HG03108 (cell line): ENCODE results near the gene OR51E1.

Experiments used
- ATAC-seq: cut with Tn5 transposase; IDR thresholded peaks from one replicate; pipeline ENCODE4 v1.9.1; 2021; ENCODE audit warnings: moderate library complexity; ENCODE audit not compliant: unreplicated experiment

OR51E1 gene

GRCh38 chr11:4647766-4648165 is 4.0 kb downstream of the OR51E1 start:
- no peak for ATAC-seq

DNA sequence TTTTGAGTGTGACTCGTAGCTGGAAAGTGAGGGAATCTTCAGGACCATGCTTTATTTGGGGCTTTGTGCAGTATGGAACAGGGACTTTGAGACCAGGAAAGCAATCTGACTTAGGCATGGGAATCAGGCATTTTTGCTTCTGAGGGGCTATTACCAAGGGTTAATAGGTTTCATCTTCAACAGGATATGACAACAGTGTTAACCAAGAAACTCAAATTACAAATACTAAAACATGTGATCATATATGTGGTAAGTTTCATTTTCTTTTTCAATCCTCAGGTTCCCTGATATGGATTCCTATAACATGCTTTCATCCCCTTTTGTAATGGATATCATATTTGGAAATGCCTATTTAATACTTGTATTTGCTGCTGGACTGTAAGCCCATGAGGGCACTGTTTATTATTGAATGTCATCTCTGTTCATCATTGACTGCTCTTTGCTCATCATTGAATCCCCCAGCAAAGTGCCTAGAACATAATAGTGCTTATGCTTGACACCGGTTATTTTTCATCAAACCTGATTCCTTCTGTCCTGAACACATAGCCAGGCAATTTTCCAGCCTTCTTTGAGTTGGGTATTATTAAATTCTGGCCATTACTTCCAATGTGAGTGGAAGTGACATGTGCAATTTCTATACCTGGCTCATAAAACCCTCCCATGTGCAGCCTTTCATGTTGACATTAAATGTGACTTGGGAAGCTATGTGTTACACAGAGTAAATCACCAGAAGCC is 11.0 kb downstream of the OR51E1 start:
- ATAC-seq = no peak

DNA sequence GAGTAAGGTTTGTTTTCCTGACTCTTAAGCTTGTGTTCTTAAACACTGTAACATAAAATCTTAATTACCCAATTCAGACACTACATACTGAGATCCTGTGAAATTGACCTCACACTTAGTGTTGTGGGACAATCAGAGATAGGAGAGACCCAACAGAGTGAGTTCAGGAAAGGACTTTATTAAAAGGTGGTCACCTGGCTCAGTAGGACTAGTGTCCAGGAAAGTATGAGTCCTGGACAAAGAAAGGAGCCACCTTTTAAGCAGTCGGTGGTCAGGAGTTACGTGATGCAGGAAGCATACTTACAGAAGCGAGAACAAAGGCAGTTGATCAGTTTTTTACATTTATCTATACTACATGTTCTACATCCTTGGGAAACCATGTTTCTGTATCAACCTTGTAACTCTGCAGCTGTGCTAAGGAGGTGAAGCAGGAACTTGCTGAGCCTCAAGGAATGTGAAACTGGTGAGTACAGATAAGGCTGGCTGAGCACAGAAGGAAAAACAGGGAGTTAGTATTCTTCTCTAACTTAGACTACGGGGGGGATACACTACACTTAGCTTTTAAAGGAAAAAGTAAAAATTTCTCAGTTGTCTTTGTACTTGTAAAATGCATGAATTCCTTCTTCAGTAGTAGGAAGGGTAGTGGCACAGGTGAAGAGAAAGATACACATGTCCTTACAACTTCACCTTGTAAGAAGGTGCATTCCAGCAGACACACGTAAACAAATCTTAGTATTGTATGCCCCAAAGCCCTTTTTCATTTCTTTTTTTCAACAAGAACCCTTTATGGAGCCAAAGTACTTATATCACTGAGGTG is 15.1 kb downstream of the OR51E1 start:
- ATAC-seq = no peak

- no peak for ATAC-seq
Measured at GRCh38 chr11:4662876-4663275, 19.1 kb downstream of the OR51E1 start.

DNA sequence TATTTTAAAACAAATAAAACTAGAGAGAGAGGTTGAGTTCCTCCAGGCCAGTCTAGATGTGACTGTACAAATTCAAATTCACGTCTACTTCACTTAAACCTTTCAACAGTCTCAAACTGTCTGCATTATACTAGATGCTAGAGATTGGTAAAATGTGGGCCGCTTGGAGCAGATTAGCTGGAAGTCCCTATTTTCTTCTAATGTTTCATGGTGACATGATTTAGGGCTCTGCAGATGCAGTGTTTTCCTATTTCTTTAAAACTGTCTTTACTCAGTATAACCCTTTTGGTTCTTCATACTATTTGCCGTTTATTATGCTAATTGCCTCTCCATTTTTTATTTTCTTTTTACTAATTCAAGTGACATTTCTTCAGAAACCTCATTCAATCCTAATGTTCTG is 20.4 kb downstream of the OR51E1 start:
- no peak for ATAC-seq

DNA sequence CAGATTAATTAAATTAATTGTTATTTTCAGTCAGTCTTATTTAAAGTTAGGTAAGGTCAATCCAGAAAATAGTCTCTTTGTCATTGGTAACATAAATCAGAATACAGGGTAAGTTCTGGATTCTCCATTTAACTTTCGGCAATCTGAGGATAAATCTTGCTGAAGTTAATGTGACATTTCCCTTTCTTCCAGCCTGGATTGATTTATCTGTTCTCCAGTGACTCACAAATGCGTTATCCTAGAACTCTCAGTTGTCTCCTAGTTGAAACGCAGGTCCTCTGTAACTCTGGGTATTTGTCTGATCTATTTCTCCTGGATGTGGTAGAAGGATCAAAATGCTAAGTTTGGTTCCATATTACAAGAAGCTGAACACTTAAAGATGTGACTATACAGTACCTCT is 21.0 kb downstream of the OR51E1 start:
- no peak for ATAC-seq

GRCh38 chr11:4665424-4665823 is 21.6 kb downstream of the OR51E1 start:
- ATAC-seq = no peak

- ATAC-seq = no peak
Measured at GRCh38 chr11:4671741-4672140, 28.0 kb downstream of the OR51E1 start.

- no peak for ATAC-seq
Measured at GRCh38 chr11:4672470-4672869, 28.7 kb downstream of the OR51E1 start.

- no peak for ATAC-seq
Measured at GRCh38 chr11:4673781-4674180, 30.0 kb downstream of the OR51E1 start.

- no peak for ATAC-seq
Measured at GRCh38 chr11:4677948-4678347, 34.2 kb downstream of the OR51E1 start.

DNA sequence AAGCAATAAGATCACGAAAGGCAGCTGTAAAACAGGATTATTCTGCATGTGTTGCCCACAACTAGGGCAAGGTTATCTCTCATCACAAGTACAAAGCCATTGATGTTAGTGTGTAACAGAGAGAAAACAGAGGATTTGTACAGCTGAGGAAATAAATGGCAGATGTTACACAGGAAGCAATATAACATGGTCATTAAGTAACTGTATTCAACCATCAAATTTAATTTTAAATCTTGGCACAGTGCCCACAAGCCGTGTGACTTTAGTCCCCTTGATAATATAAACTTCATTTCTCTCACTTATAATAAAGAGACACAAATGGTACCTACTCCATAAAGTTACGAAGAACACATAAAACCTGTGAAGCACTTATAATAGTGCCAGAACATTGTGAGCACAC is 36.6 kb downstream of the OR51E1 start:
- no peak for ATAC-seq

DNA sequence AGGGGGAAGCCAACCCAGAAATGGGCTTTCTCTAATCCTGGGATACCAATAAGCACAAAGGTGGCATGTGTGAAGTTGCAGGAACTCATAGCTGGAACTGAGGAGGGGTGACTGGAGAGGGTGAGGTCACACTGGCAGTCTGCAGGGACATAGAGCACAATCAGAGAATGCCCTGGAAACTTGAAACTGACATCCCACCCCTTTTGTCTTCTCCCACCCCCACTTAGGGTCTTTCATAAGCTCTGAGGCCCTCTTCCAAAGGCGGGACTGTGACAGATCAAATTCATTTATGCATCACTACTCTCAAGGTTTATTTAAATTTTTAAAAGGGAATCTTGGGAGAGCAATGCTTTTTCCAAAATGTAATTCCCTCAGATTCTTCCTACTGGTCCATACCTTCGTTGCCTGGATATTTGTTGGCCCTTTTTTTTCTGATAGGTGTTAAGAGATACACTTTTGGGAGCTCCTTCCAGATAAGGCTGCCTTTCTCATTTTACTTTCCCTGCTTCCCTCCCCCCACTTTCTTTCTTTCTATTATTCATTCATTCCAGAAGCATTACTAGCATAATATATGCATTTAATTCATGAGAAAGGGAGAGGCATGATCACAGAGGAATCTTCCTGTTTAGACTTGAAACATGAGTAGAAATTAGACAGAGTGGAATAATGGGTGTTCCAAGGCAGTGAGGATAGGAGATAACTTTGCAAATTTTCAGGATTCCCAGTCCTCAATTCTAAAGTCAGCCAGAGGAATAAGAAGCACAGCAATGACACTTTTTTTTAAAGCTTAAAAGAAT is 39.0 kb downstream of the OR51E1 start:
- no peak for ATAC-seq

DNA sequence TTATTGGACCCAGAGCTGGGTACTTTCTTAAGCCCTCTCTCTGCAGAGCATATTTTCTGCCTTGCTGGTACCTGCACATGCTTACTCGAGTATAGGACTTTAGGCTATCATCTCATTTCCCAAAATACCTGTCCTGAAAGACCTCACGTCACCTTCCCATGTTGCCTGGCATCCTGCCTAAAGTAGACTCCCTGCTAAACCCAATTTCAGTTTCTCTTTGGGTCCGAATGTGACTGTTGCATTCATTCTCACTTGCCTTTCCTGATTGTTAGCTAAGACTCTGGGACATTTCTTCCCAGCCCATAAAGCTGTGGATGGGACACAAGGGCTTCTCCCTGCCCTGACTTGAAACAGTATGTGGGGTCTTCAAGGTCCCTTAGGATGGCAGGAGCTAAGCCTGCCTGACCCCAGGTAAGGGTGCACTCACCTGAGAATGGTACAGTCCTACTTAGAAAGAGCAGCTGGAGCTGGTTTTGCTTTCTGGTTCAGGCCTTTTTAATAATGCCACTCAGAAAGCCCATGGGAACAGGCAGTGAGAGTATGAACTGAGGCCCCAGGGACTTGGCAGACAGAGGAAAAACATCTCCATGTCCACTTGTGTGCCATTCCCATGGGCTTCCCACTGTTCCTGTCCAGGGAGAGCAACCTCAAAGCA is 41.0 kb downstream of the OR51E1 start:
- ATAC-seq = no peak

DNA sequence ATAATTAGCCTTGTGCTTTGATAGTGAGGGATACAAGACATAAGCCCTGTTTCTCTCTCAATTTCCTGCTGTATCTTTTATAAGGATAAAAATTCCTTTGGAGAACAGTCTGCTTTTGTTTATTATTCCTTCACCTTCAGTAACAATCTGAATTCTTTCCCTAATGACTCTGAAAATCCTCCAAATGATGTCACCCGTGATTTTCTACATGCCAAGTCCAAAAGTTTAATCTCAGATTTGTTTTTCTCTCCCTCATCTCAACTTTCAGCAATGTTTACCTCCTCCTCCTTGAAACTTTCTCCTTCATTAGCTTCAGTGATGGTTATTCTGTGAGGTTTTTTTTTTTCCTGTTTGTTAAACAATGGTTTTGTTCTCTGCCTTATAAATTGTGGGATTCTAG is 51.7 kb downstream of the OR51E1 start:
- no peak for ATAC-seq

DNA sequence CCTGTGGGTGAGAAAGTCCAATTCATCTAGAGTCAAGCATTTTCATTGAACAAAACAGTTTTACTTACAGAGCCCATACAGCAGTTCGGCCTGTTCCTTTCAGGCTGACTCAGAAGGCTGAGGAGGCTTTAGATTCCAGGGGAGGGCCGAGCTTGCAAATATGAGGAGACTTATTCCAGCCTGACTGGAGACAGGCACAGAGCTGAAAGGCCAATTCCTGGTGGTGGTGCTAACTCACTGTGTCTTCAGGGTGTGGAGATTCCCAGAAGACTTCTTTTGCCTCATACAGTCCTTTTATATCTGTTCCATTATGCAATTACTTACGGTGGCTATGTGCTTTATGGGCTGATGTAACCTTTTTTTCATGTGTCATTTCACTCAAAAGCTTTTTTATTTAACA is 53.8 kb downstream of the OR51E1 start, which contains the start of gene OR51E2:
TSS of gene OR51E2 (minus strand) at position 269 of the 400 bp plus-strand sequence. CDS start 15,142 bp downstream, outside the sequence.
- no peak for ATAC-seq

DNA sequence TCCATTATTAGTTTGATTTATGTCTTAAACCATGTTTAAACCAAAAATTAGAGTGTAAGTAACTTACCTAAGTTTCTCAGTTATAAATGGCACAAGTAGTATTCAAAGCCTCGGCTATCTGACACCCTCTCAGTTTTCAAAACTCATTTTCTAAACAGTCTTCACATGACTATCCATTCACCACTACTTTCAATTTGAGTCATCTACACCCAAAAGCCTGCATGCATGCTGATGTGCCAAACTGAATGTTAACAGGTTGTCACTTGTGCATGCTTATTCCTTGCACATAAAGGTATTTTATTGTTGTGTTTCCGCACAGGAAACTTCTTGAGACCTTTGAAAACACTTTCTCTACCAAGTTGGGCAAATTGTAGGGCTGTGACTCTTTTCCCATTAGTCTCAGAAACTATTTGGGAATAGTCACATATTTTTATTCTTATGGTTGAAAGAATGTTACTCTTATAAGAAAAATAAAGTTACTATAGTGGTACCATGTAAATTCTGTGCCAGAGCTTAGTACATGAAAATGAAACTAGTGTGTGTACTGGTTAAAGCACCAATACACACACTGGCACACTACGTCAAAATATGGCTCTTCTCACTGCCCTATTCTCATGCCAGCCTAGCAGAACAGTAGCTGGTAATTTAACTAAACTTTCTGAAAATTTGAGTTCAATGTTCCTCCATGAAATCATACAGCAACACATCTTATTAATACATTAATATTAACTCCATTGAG is 56.1 kb downstream of the OR51E1 start:
- ATAC-seq = peak; percentile 86

GRCh38 chr11:4700436-4700820 is 56.6 kb downstream of the OR51E1 start:
- ATAC-seq = no peak

DNA sequence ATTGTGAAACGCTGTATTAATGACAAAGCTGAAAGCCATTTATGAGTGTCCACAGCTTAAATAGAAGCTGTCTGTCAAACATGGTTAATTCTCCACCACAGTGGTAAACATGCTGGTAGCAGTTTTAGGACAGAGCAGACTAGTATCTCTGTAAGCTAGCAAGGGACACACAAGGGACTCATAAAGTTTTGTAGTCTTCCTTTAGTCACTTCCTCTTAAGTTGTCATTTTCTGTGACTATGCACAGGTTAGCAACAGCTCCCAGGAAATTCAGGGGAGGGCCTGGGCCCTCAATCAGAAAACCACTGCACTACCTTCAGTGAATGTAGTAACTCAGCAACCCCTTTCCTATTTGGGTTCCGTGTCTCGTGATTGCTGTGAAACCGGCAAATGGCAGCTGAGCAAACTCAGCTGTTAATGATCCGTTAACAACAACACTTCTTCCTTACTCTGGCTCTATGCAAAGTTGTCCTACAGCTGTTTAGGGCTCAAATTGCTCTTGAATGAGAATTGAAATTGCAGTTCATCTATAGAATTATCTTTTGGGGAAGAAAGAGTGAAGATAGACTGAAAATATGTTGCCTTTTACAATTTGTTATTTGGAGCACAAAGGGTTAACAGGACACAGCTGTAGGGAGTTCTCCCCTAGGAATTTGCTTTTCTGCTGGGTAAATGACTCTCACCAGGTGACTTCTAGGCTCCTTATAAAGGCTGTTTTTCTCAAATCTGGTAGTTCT is 60.4 kb downstream of the OR51E1 start, which contains the start of gene MMP26:
TSS of gene MMP26 (plus strand) at position 731 of the 736 bp plus-strand sequence.
- peak; percentile 46 for ATAC-seq
